OCI-LY3 (cell line): ENCODE results near the gene HPS4.

Experiments used
- H2AFZ ChIP-seq: fragments of 200-600, 300-600 bp; shearing (Covaris generic); 2 replicates; pipeline ENCODE4 v1.6.0; 2014; ENCODE audit warnings: antibody characterized with exemption, low read depth, low read length
- H3K27ac ChIP-seq: fragments of 200-600, 300-600 bp; sonication (generic); 2 replicates; pipeline ENCODE4 v1.5.1; 2014; ENCODE audit warnings: mild to moderate bottlenecking, low read length, moderate library complexity, mixed read lengths
- H3K27me3 ChIP-seq: fragments of 200-600, 300-600 bp; sonication (generic); 2 replicates; pipeline ENCODE4 v1.6.1; 2014; ENCODE audit warnings: low read depth, low read length, mixed read lengths
- H3K36me3 ChIP-seq: fragments of 200-600, 300-600 bp; sonication (generic); replicated peaks from 2 replicates; pipeline ENCODE3; 2014; ENCODE audit warnings: low read depth, low read length, mixed read lengths
- H3K4me1 ChIP-seq: fragments of 300-600, 200-600 bp; sonication (generic); 2 replicates; pipeline ENCODE4 v1.6.1; 2014; ENCODE audit warnings: low read length, mixed read lengths
- H3K4me2 ChIP-seq: fragments of 200-600, 300-600 bp; sonication (generic); 2 replicates; pipeline ENCODE4 v1.6.1; 2014; ENCODE audit warnings: low read length, mixed read lengths
- H3K4me3 ChIP-seq: fragments of 300-600, 200-600 bp; sonication (generic); 2 replicates; pipeline ENCODE4 v1.5.1; 2014; ENCODE audit warnings: antibody characterized with exemption, mild to moderate bottlenecking, low read length, moderate library complexity
- H3K79me2 ChIP-seq: fragments of 300-600, 200-600 bp; shearing (Covaris generic); 2 replicates; pipeline ENCODE4 v1.6.1; 2014; ENCODE audit warnings: mild to moderate bottlenecking, low read length, mixed read lengths
- H3K9ac ChIP-seq: fragments of 300-600, 200-600 bp; shearing (Covaris generic); 2 replicates; pipeline ENCODE4 v1.6.0; 2014; ENCODE audit warnings: mild to moderate bottlenecking, low read length, moderate library complexity
- H3K9me3 ChIP-seq: fragments of 200-600, 300-600 bp; shearing (Covaris generic); 2 replicates; pipeline ENCODE4 v1.6.1; 2014; ENCODE audit warnings: low read length, mixed read lengths; ENCODE audit not compliant: insufficient read depth
- H4K20me1 ChIP-seq: fragments of 200-600, 300-600 bp; sonication (generic); 2 replicates; pipeline ENCODE4 v1.6.1; 2016; ENCODE audit warnings: low read length, mixed read lengths; ENCODE audit not compliant: insufficient read depth
- CTCF ChIP-seq: fragments of 200-600, 300-600 bp; sonication (generic); IDR thresholded peaks from 2 replicates; pipeline ENCODE4 v1.5.1; 2014; ENCODE audit warnings: antibody characterized with exemption, low read length, low read depth
- EZH2phosphoT487 ChIP-seq: fragments of 200-600 bp; shearing (Covaris generic); IDR thresholded peaks from 2 replicates; pipeline ENCODE4 v1.6.1; 2018; ENCODE audit warnings: antibody characterized with exemption, mixed run types, low read depth

Gene HPS4

DNA sequence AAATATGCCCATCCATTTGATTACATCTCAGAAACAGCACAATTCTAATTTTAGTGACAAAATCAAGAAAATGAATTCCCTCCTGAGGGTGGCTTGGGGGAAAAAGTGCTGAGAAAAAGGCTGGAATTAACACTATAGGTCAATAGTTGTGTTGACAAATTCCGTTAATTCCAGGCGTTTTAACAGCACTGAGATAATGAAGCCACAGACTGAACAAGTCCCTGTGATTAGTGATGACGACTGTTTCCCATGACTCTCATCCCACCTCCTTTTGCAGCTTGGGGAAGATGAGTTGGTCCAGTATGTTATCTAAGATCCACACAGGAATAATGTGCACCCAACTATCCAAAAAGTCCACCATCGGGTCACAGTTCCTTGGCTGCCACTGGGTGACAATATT is 12.9 kb upstream of the HPS4 start:
- Histone ChIP-seq H3K4me2 (no peak overlapping the region), H3K9ac (no peak overlapping the region), H3K4me3 (no peak overlapping the region), H3K9me3 (no peaks in the 10 kb centered on the region), H3K79me2 (no peaks in the 10 kb centered on the region), H2AFZ (no peak overlapping the region), H3K27ac (no peak overlapping the region), H3K36me3 (peaks cover 66% of the 10 kb centered on the region), H3K4me1 (no peaks in the 10 kb centered on the region), H3K27me3 (no peaks in the 10 kb centered on the region), H4K20me1 (no peaks in the 10 kb centered on the region)
- no peak for TF ChIP-seq EZH2phosphoT487
- no peak for TF ChIP-seq CTCF

- H2AFZ ChIP-seq = no peak overlapping the region
- H3K36me3 ChIP-seq = peaks cover 76% of the 10 kb centered on the region
- H3K9me3 ChIP-seq = no peaks in the 10 kb centered on the region
- H3K79me2 ChIP-seq = no peaks in the 10 kb centered on the region
- no peak overlapping the region for H3K4me2 ChIP-seq
- no peaks in the 10 kb centered on the region for H3K27me3 ChIP-seq
- H4K20me1 ChIP-seq = no peaks in the 10 kb centered on the region
- TF ChIP-seq CTCF = no peak
- TF ChIP-seq EZH2phosphoT487 = no peak
- H3K27ac ChIP-seq = no peak overlapping the region
- no peak overlapping the region for H3K9ac ChIP-seq
- no peak overlapping the region for H3K4me3 ChIP-seq
- no peaks in the 10 kb centered on the region for H3K4me1 ChIP-seq
Measured at GRCh38 chr22:26494506-26494905, 10.9 kb upstream of the HPS4 start.

GRCh38 chr22:26492220-26492619 is 8.6 kb upstream of the HPS4 start:
- no peaks in the 10 kb centered on the region for H4K20me1 ChIP-seq
- no peak overlapping the region for H3K4me3 ChIP-seq
- H2AFZ ChIP-seq = no peak overlapping the region
- H3K4me2 ChIP-seq = no peak overlapping the region
- H3K4me1 ChIP-seq = no peaks in the 10 kb centered on the region
- H3K9ac ChIP-seq = no peak overlapping the region
- no peaks in the 10 kb centered on the region for H3K79me2 ChIP-seq
- H3K36me3 ChIP-seq = peaks cover 81% of the 10 kb centered on the region
- no peaks in the 10 kb centered on the region for H3K27me3 ChIP-seq
- H3K27ac ChIP-seq = no peak overlapping the region
- no peak for TF ChIP-seq CTCF
- no peak for TF ChIP-seq EZH2phosphoT487
- H3K9me3 ChIP-seq = no peaks in the 10 kb centered on the region

DNA sequence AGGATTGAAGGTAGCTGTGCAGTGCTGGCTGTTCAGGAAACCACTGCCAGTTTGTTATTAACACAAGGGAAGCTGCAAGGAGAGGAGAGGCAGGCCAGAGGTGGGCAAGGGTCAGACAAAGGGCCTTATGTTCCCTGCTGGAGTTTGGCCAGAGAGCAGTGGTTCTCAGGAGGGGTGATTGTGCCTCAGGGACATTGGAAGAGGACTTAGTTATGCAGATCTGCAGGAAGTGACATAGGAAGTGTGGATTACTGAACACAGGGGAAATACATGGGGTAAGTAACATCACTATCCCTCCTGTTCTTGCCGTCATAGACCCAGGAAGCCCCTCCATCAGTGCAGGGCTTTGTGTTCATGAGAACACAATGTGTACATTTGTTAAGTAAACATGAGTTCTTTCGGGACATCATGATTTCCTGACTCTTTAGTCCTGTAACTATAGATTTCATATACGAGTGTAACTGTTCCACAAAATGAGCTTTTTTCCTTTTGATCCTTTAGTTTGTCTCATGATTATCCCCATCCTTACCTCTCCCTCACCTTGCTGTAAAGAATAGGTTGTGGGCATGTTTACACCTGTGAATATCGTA is 6.0 kb upstream of the HPS4 start:
- Histone ChIP-seq H3K4me2 (no peak overlapping the region), H3K9ac (no peak overlapping the region), H3K79me2 (peaks cover 22% of the 10 kb centered on the region), H4K20me1 (0 out of 2 replicates have a peak, but pooled peaks cover 4% of the 10 kb centered on the region), H3K4me3 (no peak overlapping the region), H2AFZ (no peak overlapping the region), H3K36me3 (peaks cover 63% of the 10 kb centered on the region), H3K27me3 (no peaks in the 10 kb centered on the region), H3K4me1 (peaks cover 10% of the 10 kb centered on the region), H3K9me3 (no peaks in the 10 kb centered on the region), H3K27ac (no peak overlapping the region)
- TF ChIP-seq EZH2phosphoT487 (no peak), CTCF (no peak)
